ENCODE data around the gene WDR18. TPM values are rescaled to one million over a fixed set of nuclear protein-coding genes. Genes with fewer than 3 reads are reported as not detected.

The WDR18 gene
- total RNA-seq, 2 experiments from 2014 or later: 71.6 to 87.8 TPM

- ATAC-seq (no peak), DNase-seq (no peak)
- H3K9me3 Mint-ChIP-seq (ENCODE audit: low read depth): no peaks in the 10 kb centered on the region
- H3K27me3 Mint-ChIP-seq: no peaks in the 10 kb centered on the region
- H3K4me1 Mint-ChIP-seq: peaks cover 28% of the 10 kb centered on the region
- CTCF ChIA-PET: interaction anchor here (1.0 to 1.6 kb wide), 2 partner anchors 18 to 180 kb away, joined by 3 to 4 read pairs; no protein-coding TSS in a partner anchor
- POLR2A ChIA-PET: interaction anchor here (1.3 kb wide), 1 partner anchor 226 kb away, joined by 3 read pairs; the partner anchor contains the start of gene CIRBP
- H3K4me3 Mint-ChIP-seq: no peak overlapping the region
- peaks cover 8% of the 10 kb centered on the region for H3K36me3 Mint-ChIP-seq (ENCODE audit: low read depth)
- H3K27ac Mint-ChIP-seq: no peak overlapping the region
- intact Hi-C loops (cut with DNase I, micrococcal nuclease): no loop called here
These were observed 58.8 kb downstream of the WDR18 start for GRCh38 chr19:1042689-1043511.

Other genes starting within 250 kb of the WDR18 start
- under 1 TPM in 1 of 2 experiments, not detected in 1; 0.07 TPM for gene MISP, start 233.2 kb upstream of the WDR18 start, total RNA-seq
- gene PTBP1, start 186.9 kb upstream of the WDR18 start, total RNA-seq: 100 to 1,000 TPM; 584 to 738 TPM
- gene PLPPR3, start 162.4 kb upstream of the WDR18 start, total RNA-seq: not detected
- not detected for gene AZU1, start 156.5 kb upstream of the WDR18 start, total RNA-seq
- not detected for gene PRTN3, start 143.3 kb upstream of the WDR18 start, total RNA-seq
- not detected for gene ELANE, start 132.0 kb upstream of the WDR18 start, total RNA-seq
- gene CFD, start 124.7 kb upstream of the WDR18 start, total RNA-seq: 1 to 10 TPM in 1 of 2 experiments, under 1 TPM in 1; 0.79 to 1.5 TPM
- gene MED16, start 91.2 kb upstream of the WDR18 start, total RNA-seq: 10 to 100 TPM; 52.6 to 70.3 TPM
- gene RNU6-9, start 90.9 kb upstream of the WDR18 start, total RNA-seq: not detected
- 10 to 100 TPM; 73.7 to 83.3 TPM for gene R3HDM4, start 71.1 kb upstream of the WDR18 start, total RNA-seq
- gene KISS1R, start 67.0 kb upstream of the WDR18 start, total RNA-seq: 10 to 100 TPM; 14.3 to 18.4 TPM
- gene ARID3A, start 58.3 kb upstream of the WDR18 start, total RNA-seq: 10 to 100 TPM; 25.1 to 36.0 TPM
- gene GRIN3B, start 16.1 kb downstream of the WDR18 start, total RNA-seq: under 1 TPM in 1 of 2 experiments, not detected in 1; 0.09 TPM
- 100 to 1,000 TPM; 106 to 128 TPM for gene TMEM259, start 36.8 kb downstream of the WDR18 start, total RNA-seq
- not detected for gene RNU6-2, start 37.2 kb downstream of the WDR18 start, total RNA-seq
- 100 to 1,000 TPM; 108 to 130 TPM for gene CNN2, start 42.3 kb downstream of the WDR18 start, total RNA-seq
- 10 to 100 TPM; 14.4 to 16.9 TPM for gene ABCA7, start 55.8 kb downstream of the WDR18 start, total RNA-seq
- 100 to 1,000 TPM; 107 to 137 TPM for gene ARHGAP45, start 82.8 kb downstream of the WDR18 start, total RNA-seq
- 100 to 1,000 TPM; 171 to 229 TPM for gene POLR2E, start 111.0 kb downstream of the WDR18 start, total RNA-seq
- gene GPX4, start 119.6 kb downstream of the WDR18 start, total RNA-seq: 100 to 1,000 TPM; 192 to 218 TPM
- gene SBNO2, start 189.9 kb downstream of the WDR18 start, total RNA-seq: 100 to 1,000 TPM; 108 to 113 TPM
- gene STK11, start 221.4 kb downstream of the WDR18 start, total RNA-seq: 10 to 100 TPM; 49.2 to 61.5 TPM

Data from activated CD4-positive, alpha-beta T cell treated with anti-CD3 and anti-CD28 coated beads for 36 hours (primary cell).